Osteocyte (in vitro differentiated cells): ENCODE data around the gene SEL1L3. TPM values are rescaled to one million over a fixed set of nuclear protein-coding genes. Genes with fewer than 3 reads are reported as not detected.

Source experiments
- DNase-seq: peaks from one replicate; pipeline ENCODE4 v3.0.0; 2021; ENCODE audit warnings: mixed read lengths; ENCODE audit not compliant: unreplicated experiment; ENCODE audit errors: extremely low spot score
- H3K27ac Mint-ChIP-seq: one replicate; pipeline ENCODE4 v1.8.0; 2021; ENCODE audit warnings: mild to moderate bottlenecking, mixed read lengths; ENCODE audit not compliant: unreplicated experiment
- H3K27me3 Mint-ChIP-seq: one replicate; pipeline ENCODE4 v1.8.0; 2021; ENCODE audit warnings: mixed read lengths; ENCODE audit not compliant: unreplicated experiment
- H3K36me3 Mint-ChIP-seq: one replicate; pipeline ENCODE4 v1.8.0; 2021; ENCODE audit warnings: mixed read lengths; ENCODE audit not compliant: unreplicated experiment
- H3K4me1 Mint-ChIP-seq: one replicate; pipeline ENCODE4 v1.8.0; 2021; ENCODE audit warnings: mixed read lengths; ENCODE audit not compliant: unreplicated experiment
- H3K4me3 Mint-ChIP-seq: one replicate; pipeline ENCODE4 v1.8.0; 2021; ENCODE audit warnings: mild to moderate bottlenecking, moderate library complexity, mixed read lengths; ENCODE audit not compliant: unreplicated experiment
- H3K9me3 Mint-ChIP-seq: one replicate; pipeline ENCODE4 v1.8.0; 2021; ENCODE audit warnings: mixed read lengths; ENCODE audit not compliant: unreplicated experiment
- total RNA-seq: library from RNA; stranded (reverse); gene quantifications from 2 replicates; pipeline ENCODE4 v1.2.1, GENCODE V29; 2021
- TF ChIP-seq, protein P1 (sequence below): fragments of 200-600 bp; sonication (generic); IDR thresholded peaks from 2 replicates; pipeline ENCODE4 v1.5.0; 2021; ENCODE audit warnings: antibody characterized with exemption, mild to moderate bottlenecking, moderate library complexity

SEL1L3 gene
- total RNA-seq, 1 donor from 2014 or later = 28.0 TPM

DNA sequence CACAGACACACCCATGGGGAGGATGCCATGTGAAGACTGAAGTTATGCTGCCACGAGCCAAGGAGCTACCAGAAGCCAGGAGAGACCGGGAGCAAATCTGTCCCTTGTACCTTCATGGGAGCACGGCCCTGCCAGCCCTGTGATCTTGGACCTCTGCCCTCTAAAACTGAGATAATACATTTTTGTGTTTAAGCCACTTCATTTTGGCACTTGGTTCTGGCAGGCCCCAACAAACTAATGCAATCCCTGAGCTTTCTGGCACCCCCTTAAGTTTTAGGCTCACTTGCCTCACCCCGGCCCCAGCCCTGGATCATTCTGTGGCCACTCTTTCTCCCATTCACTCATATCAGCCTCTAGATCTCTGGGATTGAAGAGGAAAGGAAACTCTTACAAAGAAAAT, 35.4 kb downstream of the SEL1L3 start:
- H3K27me3 Mint-ChIP-seq = no peaks in the 10 kb centered on the region
- no peak overlapping the region for H3K27ac Mint-ChIP-seq
- peaks cover 7% of the 10 kb centered on the region for H3K36me3 Mint-ChIP-seq
- no peak overlapping the region for H3K4me3 Mint-ChIP-seq
- no peaks in the 10 kb centered on the region for H3K9me3 Mint-ChIP-seq
- no peak for DNase-seq
- peaks cover 5% of the 10 kb centered on the region for H3K4me1 Mint-ChIP-seq
- TF ChIP-seq, protein P1, sequence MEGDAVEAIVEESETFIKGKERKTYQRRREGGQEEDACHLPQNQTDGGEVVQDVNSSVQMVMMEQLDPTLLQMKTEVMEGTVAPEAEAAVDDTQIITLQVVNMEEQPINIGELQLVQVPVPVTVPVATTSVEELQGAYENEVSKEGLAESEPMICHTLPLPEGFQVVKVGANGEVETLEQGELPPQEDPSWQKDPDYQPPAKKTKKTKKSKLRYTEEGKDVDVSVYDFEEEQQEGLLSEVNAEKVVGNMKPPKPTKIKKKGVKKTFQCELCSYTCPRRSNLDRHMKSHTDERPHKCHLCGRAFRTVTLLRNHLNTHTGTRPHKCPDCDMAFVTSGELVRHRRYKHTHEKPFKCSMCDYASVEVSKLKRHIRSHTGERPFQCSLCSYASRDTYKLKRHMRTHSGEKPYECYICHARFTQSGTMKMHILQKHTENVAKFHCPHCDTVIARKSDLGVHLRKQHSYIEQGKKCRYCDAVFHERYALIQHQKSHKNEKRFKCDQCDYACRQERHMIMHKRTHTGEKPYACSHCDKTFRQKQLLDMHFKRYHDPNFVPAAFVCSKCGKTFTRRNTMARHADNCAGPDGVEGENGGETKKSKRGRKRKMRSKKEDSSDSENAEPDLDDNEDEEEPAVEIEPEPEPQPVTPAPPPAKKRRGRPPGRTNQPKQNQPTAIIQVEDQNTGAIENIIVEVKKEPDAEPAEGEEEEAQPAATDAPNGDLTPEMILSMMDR = no peak

DNA sequence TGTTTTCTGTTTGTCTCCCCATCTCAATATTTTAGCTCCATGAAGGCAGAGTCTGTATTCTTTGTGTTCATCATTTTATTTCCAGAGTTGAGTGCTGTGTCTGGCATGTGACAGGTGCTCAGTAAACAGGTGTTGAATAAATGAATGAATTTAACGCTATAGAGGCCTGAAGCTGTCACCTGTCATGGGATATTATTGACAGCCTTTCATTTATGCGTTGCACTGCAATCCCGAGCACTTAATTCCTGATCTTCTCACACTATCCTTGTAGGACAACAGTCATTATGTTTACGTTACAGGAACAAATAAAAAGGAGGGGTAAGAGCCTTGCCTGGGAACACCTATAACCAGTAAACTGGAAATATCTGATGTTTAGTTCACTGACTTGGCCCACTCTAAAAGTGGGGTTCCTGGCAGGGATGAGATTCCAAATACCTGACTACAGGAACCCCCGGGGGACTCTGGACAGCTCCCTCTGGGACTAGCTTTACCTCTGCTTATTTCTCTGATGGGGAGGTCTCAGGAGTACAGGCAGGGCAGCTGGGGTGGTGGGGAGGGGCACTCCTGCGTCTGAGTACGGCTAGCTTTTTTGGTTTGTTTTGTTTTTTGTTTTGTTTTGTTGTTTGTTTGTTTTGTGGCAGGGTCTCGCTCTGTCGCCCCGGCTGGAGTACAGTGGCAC, 36.6 kb downstream of the SEL1L3 start:
- TF ChIP-seq, protein P1 = no peak
- no peaks in the 10 kb centered on the region for H3K4me1 Mint-ChIP-seq
- no peak overlapping the region for H3K27ac Mint-ChIP-seq

DNA sequence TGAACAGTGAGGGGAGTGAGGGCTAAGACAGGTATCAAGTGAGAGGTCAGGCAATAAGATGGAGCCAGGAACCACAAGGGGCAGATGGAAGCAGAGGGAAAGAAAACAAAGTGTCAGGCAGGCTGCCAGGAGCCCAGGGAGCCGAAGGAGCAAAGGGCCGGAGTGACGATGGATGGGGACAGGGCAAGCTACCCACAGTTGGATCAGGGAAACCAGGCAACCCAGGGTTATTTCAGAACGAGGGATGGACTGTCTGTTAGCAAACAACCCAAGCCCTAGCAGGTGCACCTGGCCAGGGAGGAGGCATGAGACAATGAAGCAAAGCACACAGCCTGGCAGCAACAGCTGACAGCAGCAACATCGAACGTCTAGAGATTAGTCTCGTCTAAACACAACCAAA, 39.2 kb downstream of the SEL1L3 start:
- no peak overlapping the region for H3K4me3 Mint-ChIP-seq
- peaks cover 5% of the 10 kb centered on the region for H3K4me1 Mint-ChIP-seq
- DNase-seq = no peak
- TF ChIP-seq, protein P1 = no peak
- H3K9me3 Mint-ChIP-seq = no peaks in the 10 kb centered on the region
- H3K27ac Mint-ChIP-seq = no peak overlapping the region
- peaks cover 14% of the 10 kb centered on the region for H3K36me3 Mint-ChIP-seq
- no peaks in the 10 kb centered on the region for H3K27me3 Mint-ChIP-seq

More for the DNA sequence above, 36.6 kb downstream of the SEL1L3 start:
- Mint-ChIP-seq H3K9me3 (no peaks in the 10 kb centered on the region), H3K4me3 (no peak overlapping the region), H3K36me3 (peaks cover 10% of the 10 kb centered on the region), H3K27me3 (no peaks in the 10 kb centered on the region)
- no peak for DNase-seq

DNA sequence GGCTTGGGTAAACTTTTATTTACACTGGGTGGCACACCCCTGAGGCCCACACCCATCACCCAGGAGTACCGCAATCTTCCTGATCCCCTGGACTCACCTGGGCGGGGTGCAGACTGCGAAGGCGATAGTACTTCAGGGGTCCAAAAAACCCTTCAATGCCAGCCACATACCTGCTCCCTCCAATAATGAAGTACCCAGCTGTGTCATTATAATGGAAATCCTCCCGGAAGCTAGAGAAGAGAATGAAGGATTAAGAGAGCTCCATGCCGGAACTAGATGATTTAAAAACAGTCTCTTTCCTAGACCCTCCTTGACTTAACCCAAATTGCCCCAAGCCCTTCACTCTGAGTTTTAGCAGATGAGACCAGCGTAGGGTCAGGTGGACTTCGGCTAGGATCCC, 40.9 kb downstream of the SEL1L3 start:
- TF ChIP-seq, protein P1 = no peak
- Mint-ChIP-seq H3K36me3 (peaks cover 14% of the 10 kb centered on the region), H3K4me3 (no peak overlapping the region), H3K4me1 (peaks cover 21% of the 10 kb centered on the region), H3K27me3 (no peaks in the 10 kb centered on the region), H3K27ac (no peak overlapping the region), H3K9me3 (no peaks in the 10 kb centered on the region)
- DNase-seq = no peak

DNA sequence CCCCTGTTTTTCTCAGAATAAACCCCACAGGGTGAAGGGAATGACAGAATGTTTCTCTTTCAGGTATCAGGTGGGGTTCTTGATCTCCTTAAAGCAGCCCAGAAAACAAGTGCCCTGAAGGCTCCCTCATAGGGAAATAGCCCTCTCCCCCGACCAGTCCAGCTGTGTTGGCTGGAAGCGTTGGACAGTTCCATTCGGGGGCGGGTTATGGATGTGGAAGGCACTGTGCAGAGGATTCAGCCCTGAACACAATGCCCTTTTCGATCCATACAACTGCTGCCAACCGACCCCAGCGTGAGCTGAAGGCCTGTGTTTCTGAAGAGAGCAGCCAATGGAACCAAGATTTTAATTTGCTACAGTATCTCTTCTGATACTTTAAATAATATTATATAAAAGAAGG, 41.5 kb downstream of the SEL1L3 start:
- Mint-ChIP-seq H3K4me1 (peaks cover 27% of the 10 kb centered on the region), H3K9me3 (no peaks in the 10 kb centered on the region), H3K27me3 (no peaks in the 10 kb centered on the region), H3K36me3 (peaks cover 17% of the 10 kb centered on the region), H3K27ac (no peak overlapping the region), H3K4me3 (no peak overlapping the region)
- TF ChIP-seq, protein P1 = no peak
- DNase-seq = no peak
